ENCODE results near the gene AGPS.

GRCh38 chr2:177568390-177568789 lies 175.8 kb downstream of the AGPS start:
- TF ChIP-seq CTCF (IDR thresholded peaks at IDR 0.05; ENCODE audit: low read depth, low read length, poor library complexity, severe bottlenecking) (no peak), EZH2phosphoT487 (IDR thresholded peaks at IDR 0.05; ENCODE audit: borderline replicate concordance, low read length) (no peak)
